Body of pancreas (tissue), 4 donors: Measurements from ENCODE around the gene CDAN1. TPM values are rescaled to one million over a fixed set of nuclear protein-coding genes. Genes with fewer than 3 reads are reported as not detected.
"Not testable (repeated sequence)": the region's sequence is repeated elsewhere in the genome, so short reads cannot be mapped to it uniquely, and the experiment has no call there.

Experiments
- ATAC-seq: fragments of 150-250 bp; one replicate; pipeline ENCODE4 v1.9.1; 2016
- DNase-seq, 4 donors: peaks; one replicate each; pipeline ENCODE4 v3.0.0-alpha.2; 2019
- H3K27ac ChIP-seq, 4 donors: fragments of 200-600 bp; sonication (generic); 1 replicate in 3 of 4; 2 replicates in 1 of 4; pipeline versions ENCODE4 v1.5.1 to v1.6.1; 2016 to 2019; ENCODE audit warnings: mild to moderate bottlenecking in 1 of 4, mixed read lengths in 1 of 4, moderate library complexity in 1 of 4
- H3K27me3 ChIP-seq, 2 donors: fragments of 200-600 bp; sonication (generic); one replicate each; pipeline ENCODE4 v1.6.0; 2016; ENCODE audit warnings: mild to moderate bottlenecking in 1 of 2
- H3K36me3 ChIP-seq, 2 donors: fragments of 200-600 bp; sonication (generic); replicated peaks in 1 of 2; 2 replicates each; pipeline ENCODE4 v1.5.1; 2016; ENCODE audit warnings: low read depth in 2 of 2; ENCODE audit not compliant: insufficient read depth in 1 of 2
- H3K4me1 ChIP-seq: fragments of 200-600 bp; sonication (generic); one replicate; pipeline ENCODE4 v1.6.0; 2016
- H3K4me3 ChIP-seq, 2 donors: fragments of 200-600 bp; sonication (generic); 1 replicate in 1 of 2; 2 replicates in 1 of 2; pipeline ENCODE4 v1.5.1; 2016 to 2019
- H3K9me3 ChIP-seq, 3 donors: fragments of 200-600 bp; sonication (generic); 1 replicate in 2 of 3; 2 replicates in 1 of 3; pipeline ENCODE4 v1.5.1; 2016
- POLR2A ChIP-seq, 3 donors: fragments of 450-650 bp; IDR thresholded peaks; one replicate each; pipeline ENCODE4 v1.6.1; 2016; ENCODE audit warnings: antibody characterized with exemption in 3 of 3, mild to moderate bottlenecking in 2 of 3
- WGBS, 2 donors: methylation state at CpG; one replicate each; pipeline ENCODE4 v1.1.5; 2017; 5-methylcytosine and 5-hydroxymethylcytosine counted together
- intact Hi-C: fragments of 100-400 bp; cut with DNase I; formaldehyde crosslinking; loops from one replicate; pipeline ENCODE4 v1.15.1; 2023
- total RNA-seq, 2 donors: library from RNA; depleted of rRNA; stranded (reverse); fragments of >200 nt; gene quantifications; one replicate each; pipeline ENCODE4 v1.1.0, GENCODE V29; 2016
- TF ChIP-seq, protein P1 (sequence below), 7 experiments: fragments of 450-650 bp in 4 of 7; fragments of 200-600 bp in 3 of 7; sonication (generic) in 3 of 7; IDR thresholded peaks; one replicate each; pipeline ENCODE4 v1.5.1; 2016 to 2019; ENCODE audit warnings: antibody characterized with exemption in 7 of 7

CDAN1 gene
- total RNA-seq, 2 donors from 2014 or later = 9.9 to 19.1 TPM

DNA sequence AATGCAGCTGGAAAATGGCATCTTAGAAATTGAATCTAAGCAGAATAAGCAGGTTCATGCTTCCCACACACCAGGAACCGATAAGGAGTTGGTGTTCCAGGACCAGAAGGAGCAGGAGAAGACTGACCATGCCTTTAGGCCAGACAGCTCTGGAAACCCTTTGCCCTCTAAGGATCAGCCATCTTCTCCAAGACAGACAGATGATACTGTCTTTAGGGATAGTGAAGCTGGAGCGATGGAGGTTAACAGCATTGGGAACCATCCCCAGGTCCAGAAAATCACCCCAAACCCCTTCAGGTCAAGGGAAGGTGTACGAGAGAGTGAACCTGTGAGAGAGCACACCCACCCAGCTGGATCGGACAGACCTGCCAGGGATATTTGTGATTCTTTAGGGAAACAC, 49.2 kb downstream of the CDAN1 start:
- no peaks in the 10 kb centered on the region for H3K36me3 ChIP-seq
- H3K4me3 ChIP-seq = no peak overlapping the region
- WGBS, 2 donors = 82 to 87% methylated on average over 4 of the region's 4 CpGs
- ATAC-seq (no peak), DNase-seq (no peak)
- H3K4me1 ChIP-seq = no peaks in the 10 kb centered on the region
- H3K27ac ChIP-seq = no peak overlapping the region
- TF ChIP-seq, protein P1, sequence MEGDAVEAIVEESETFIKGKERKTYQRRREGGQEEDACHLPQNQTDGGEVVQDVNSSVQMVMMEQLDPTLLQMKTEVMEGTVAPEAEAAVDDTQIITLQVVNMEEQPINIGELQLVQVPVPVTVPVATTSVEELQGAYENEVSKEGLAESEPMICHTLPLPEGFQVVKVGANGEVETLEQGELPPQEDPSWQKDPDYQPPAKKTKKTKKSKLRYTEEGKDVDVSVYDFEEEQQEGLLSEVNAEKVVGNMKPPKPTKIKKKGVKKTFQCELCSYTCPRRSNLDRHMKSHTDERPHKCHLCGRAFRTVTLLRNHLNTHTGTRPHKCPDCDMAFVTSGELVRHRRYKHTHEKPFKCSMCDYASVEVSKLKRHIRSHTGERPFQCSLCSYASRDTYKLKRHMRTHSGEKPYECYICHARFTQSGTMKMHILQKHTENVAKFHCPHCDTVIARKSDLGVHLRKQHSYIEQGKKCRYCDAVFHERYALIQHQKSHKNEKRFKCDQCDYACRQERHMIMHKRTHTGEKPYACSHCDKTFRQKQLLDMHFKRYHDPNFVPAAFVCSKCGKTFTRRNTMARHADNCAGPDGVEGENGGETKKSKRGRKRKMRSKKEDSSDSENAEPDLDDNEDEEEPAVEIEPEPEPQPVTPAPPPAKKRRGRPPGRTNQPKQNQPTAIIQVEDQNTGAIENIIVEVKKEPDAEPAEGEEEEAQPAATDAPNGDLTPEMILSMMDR (IDR thresholded peaks at IDR 0.05) = no peak
- TF ChIP-seq POLR2A (IDR thresholded peaks at IDR 0.05) = no peak
- no peaks in the 10 kb centered on the region for H3K9me3 ChIP-seq
- intact Hi-C loops = no loop called here
- no peaks in the 10 kb centered on the region for H3K27me3 ChIP-seq

DNA sequence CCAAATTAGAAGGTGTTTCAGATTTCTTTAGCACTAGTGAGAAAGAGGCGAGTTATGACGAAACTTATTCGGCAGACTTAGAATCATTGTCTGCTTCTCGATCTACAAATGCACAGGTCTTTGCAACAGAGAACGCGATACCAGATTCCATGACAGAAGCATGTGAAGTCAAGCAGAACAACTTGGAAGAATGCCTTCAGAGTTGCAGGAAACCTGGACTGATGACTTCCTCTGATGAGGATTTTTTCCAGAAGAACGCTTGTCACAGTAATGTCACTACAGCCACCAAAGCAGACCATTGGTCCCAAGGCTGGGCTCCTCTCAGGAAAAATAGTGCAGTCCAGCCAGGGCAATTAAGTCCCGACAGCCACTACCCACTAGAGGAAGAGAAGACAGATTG, 50.6 kb downstream of the CDAN1 start:
- H3K36me3 ChIP-seq = no peaks in the 10 kb centered on the region
- no peak for ATAC-seq
- intact Hi-C loops = no loop called here
- WGBS, 2 donors = 85 to 94% methylated on average over 7 to 8 of the region's 8 CpGs
- no peak overlapping the region for H3K27ac ChIP-seq
- no peak for DNase-seq
- H3K27me3 ChIP-seq = no peaks in the 10 kb centered on the region
- H3K4me3 ChIP-seq = no peak overlapping the region
- no peaks in the 10 kb centered on the region for H3K4me1 ChIP-seq
- no peaks in the 10 kb centered on the region for H3K9me3 ChIP-seq
- TF ChIP-seq, protein P1 (IDR thresholded peaks at IDR 0.05) = no peak
- TF ChIP-seq POLR2A (IDR thresholded peaks at IDR 0.05) = no peak

DNA sequence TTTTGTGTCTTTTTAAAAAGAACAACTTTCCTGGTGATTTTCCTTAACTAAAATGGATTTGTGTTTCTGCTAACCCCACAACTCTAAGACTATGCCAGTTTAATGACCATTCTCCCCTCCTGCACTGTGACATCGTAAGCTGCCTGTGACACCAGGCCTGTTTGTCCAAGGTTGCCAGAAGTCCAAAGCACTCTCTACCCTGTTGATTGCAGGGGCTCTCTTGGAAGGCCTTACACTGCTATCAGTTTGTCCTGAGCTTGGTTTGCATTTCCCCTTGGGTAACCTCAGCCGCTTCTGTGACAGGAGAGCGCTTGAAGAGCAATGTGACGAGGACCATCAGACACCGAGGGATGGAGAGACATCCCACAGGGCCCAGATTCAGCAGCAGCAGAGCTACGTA, 55.8 kb downstream of the CDAN1 start:
- no peaks in the 10 kb centered on the region for H3K4me1 ChIP-seq
- no peak for DNase-seq
- no peak for ATAC-seq
- intact Hi-C loops = no loop called here
- 81 to 85% methylated on average over 6 of the region's 6 CpGs for WGBS, 2 donors
- no peaks in the 10 kb centered on the region for H3K27me3 ChIP-seq
- no peaks in the 10 kb centered on the region for H3K9me3 ChIP-seq
- H3K36me3 ChIP-seq = no peaks in the 10 kb centered on the region
- no peak overlapping the region for H3K27ac ChIP-seq
- TF ChIP-seq, protein P1 (IDR thresholded peaks at IDR 0.05) = no peak
- no peak for TF ChIP-seq POLR2A (IDR thresholded peaks at IDR 0.05)
- H3K4me3 ChIP-seq = no peak overlapping the region

DNA sequence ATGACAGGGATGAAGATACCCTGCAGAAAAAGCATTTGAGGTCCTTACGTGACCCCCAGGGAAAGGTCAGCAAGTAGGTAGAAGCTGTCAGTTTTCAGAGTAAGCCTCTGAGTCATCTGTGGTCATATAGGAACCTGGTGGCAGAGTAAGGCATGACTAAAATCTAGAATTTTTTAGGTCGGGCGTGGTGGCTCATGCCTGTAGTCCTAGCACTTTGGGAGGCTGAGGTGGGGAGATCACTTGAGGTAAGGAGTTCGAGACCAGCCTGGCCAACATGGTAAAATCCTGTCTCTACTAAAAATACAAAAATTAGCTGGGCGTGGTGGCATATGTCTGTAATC, 56.8 kb downstream of the CDAN1 start:
- H3K27ac ChIP-seq, H3K4me3 ChIP-seq, intact Hi-C loops, H3K36me3 ChIP-seq, H3K4me1 ChIP-seq, H3K9me3 ChIP-seq, DNase-seq, H3K27me3 ChIP-seq, ATAC-seq: not testable (repeated sequence)
- 77 to 81% methylated on average over 5 of the region's 5 CpGs for WGBS, 2 donors

DNA sequence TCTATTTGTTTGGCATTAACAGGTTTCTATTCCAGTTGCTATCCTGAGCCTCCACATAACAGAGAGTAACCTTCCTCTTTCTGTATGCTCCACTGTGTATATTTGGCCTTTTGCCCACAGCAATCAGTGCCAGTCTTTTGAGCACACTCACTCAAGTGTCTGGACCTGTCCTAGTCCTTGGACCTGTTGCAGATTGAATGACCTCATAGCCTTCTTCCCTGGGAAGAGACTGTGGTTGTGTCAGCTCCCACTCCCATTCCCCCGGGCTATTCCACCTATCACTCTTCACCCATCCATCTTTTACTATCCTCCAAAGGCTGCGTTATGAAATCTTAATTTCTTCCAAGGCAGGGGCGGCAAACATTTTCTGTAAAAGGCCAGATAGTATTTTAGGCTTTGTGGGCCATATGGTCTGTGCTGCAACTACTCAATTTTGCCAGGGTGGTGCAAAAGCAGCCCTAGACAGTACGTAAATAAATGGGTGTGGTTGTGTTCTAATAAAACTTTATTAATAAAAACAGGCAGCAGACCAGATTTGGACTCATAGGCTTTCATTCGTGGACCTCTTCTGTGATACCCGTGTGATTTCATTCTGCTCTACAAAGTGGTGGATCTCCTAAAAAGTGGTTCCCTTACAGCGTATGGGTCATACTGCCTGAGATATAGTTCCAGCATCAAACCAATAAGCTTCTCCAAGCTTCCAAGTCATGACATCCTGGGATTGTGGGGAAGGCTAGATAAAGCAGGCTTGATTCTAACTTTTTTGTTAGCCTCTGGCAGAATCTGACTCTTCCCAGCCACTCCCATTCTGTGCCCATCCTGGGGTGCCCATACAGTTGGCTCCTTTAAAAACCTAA, 57.4 kb downstream of the CDAN1 start:
- Histone ChIP-seq H3K27me3 (no peaks in the 10 kb centered on the region), H3K36me3 (no peaks in the 10 kb centered on the region), H3K9me3 (no peaks in the 10 kb centered on the region), H3K27ac (no peak overlapping the region), H3K4me1 (no peaks in the 10 kb centered on the region), H3K4me3 (no peak overlapping the region)
- intact Hi-C loops = no loop called here
- TF ChIP-seq, protein P1 (IDR thresholded peaks at IDR 0.05) = no peak
- no peak for TF ChIP-seq POLR2A (IDR thresholded peaks at IDR 0.05)
- DNase-seq (no peak), ATAC-seq (no peak)
- 84 to 89% methylated on average over 7 of the region's 7 CpGs for WGBS, 2 donors
